Hepatocyte (in vitro differentiated cells): ENCODE measurements around the gene RAMP3. TPM values are rescaled to one million over a fixed set of nuclear protein-coding genes. Genes with fewer than 3 reads are reported as not detected.

Experiments
- DNase-seq: peaks from one replicate; pipeline ENCODE4 v3.0.0-alpha.2; 2016; ENCODE audit warnings: low spot score
- H2AFZ ChIP-seq: fragments of 200-600 bp; sonication (generic); 2 replicates; pipeline ENCODE4 v1.6.0; 2016; ENCODE audit warnings: antibody characterized with exemption, mild to moderate bottlenecking
- H3K27ac ChIP-seq: fragments of 200-600 bp; sonication (generic); 2 replicates; pipeline ENCODE4 v1.5.1; 2016; ENCODE audit warnings: mild to moderate bottlenecking
- H3K27me3 ChIP-seq: fragments of 200-600 bp; sonication (generic); 2 replicates; pipeline ENCODE4 v1.6.1; 2016
- H3K36me3 ChIP-seq: fragments of 200-600 bp; sonication (generic); replicated peaks from 2 replicates; pipeline ENCODE4 v1.5.1; 2016; ENCODE audit warnings: low read depth; ENCODE audit not compliant: insufficient read depth
- H3K4me1 ChIP-seq: fragments of 200-600 bp; sonication (generic); 2 replicates; pipeline ENCODE4 v1.5.1; 2016; ENCODE audit warnings: mild to moderate bottlenecking, moderate library complexity; ENCODE audit not compliant: insufficient read depth
- H3K4me2 ChIP-seq: fragments of 200-600 bp; sonication (generic); 2 replicates; pipeline ENCODE4 v1.6.0; 2016
- H3K4me3 ChIP-seq: fragments of 200-600 bp; sonication (generic); 2 replicates; pipeline ENCODE4 v1.5.1; 2016; ENCODE audit warnings: mild to moderate bottlenecking
- H3K79me2 ChIP-seq: fragments of 200-600 bp; sonication (generic); 2 replicates; pipeline ENCODE4 v1.6.0; 2017; ENCODE audit warnings: mild to moderate bottlenecking
- H3K9me2 ChIP-seq: fragments of 200-600 bp; sonication (generic); replicated peaks from 2 replicates; pipeline ENCODE4 v1.6.0; 2017; ENCODE audit warnings: mild to moderate bottlenecking; ENCODE audit not compliant: insufficient read depth
- H3K9me3 ChIP-seq: fragments of 200-600 bp; sonication (generic); 2 replicates; pipeline ENCODE4 v1.5.1; 2016; ENCODE audit warnings: low read depth, mild to moderate bottlenecking
- H4K20me1 ChIP-seq: fragments of 200-600 bp; sonication (generic); 2 replicates; pipeline ENCODE4 v1.6.0; 2016; ENCODE audit warnings: mild to moderate bottlenecking; ENCODE audit not compliant: insufficient read depth, poor library complexity, severe bottlenecking
- EZH2 ChIP-seq: fragments of 200-600 bp; sonication (generic); IDR thresholded peaks from 2 replicates; pipeline ENCODE4 v1.6.1; 2016; ENCODE audit warnings: antibody characterized with exemption, mild to moderate bottlenecking, borderline replicate concordance
- EZH2phosphoT487 ChIP-seq: fragments of 200-600 bp; sonication (generic); IDR thresholded peaks from one replicate; pipeline ENCODE4 v1.6.1; 2018; ENCODE audit warnings: antibody characterized with exemption, mild to moderate bottlenecking, low read depth, moderate library complexity; ENCODE audit not compliant: unreplicated experiment, severe bottlenecking
- WGBS: methylation state at CpG from one replicate; pipeline ENCODE4 v1.1.6; 2016; ENCODE audit warnings: low lambda C conversion rate; ENCODE audit errors: missing lambda C conversion rate; 5-methylcytosine and 5-hydroxymethylcytosine counted together
- polyA plus RNA-seq: library from polyadenylated mRNA; unstranded; fragments of >200 nt; fragmentation: Nextera tagmentation; extraction: Ambion mirVana; gene quantifications from 2 replicates; pipeline ENCODE4 v1.2.1, GENCODE V29; 2016
- total RNA-seq: library from RNA; depleted of rRNA; stranded (reverse); fragments of >200 nt; gene quantifications from 2 replicates; pipeline ENCODE4 v1.2.3, GENCODE V29; 2014
- TF ChIP-seq, protein P1 (sequence below): fragments of 200-600 bp; sonication (generic); IDR thresholded peaks from 2 replicates; pipeline ENCODE4 v1.5.1; 2016; ENCODE audit warnings: antibody characterized with exemption, mild to moderate bottlenecking; ENCODE audit not compliant: poor library complexity

The RAMP3 gene
- total and polyA plus RNA-seq, 2 experiments from 2014 or later, result not detected

DNA sequence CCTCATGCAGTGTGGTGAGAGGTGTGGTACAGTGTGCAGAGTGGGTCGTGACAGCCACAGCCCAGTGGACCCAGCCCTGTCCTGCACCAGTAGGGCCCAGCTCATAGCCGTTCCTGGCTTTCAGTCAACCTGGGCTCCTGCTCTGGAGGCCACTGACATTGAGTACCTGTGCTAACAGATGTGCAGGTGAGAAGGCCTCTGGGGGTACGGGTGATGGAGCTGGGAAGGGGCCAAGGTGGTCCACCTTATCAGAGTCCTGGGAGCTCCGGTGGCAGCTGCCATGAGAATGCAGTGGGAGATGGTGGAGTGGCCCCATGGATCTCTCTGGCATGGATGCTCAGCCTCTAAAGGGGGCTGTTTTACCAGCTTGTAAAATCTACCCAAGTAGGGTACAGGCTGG lies 40.0 kb upstream of the RAMP3 start:
- Histone ChIP-seq H2AFZ (no peak overlapping the region), H3K27ac (no peak overlapping the region), H3K4me1 (no peaks in the 10 kb centered on the region), H3K27me3 (peaks cover 7% of the 10 kb centered on the region), H3K9me3 (no peaks in the 10 kb centered on the region), H4K20me1 (no peaks in the 10 kb centered on the region), H3K36me3 (no peaks in the 10 kb centered on the region), H3K4me3 (no peak overlapping the region), H3K4me2 (no peak overlapping the region), H3K79me2 (no peaks in the 10 kb centered on the region), H3K9me2 (no peaks in the 10 kb centered on the region)
- TF ChIP-seq, protein P1, sequence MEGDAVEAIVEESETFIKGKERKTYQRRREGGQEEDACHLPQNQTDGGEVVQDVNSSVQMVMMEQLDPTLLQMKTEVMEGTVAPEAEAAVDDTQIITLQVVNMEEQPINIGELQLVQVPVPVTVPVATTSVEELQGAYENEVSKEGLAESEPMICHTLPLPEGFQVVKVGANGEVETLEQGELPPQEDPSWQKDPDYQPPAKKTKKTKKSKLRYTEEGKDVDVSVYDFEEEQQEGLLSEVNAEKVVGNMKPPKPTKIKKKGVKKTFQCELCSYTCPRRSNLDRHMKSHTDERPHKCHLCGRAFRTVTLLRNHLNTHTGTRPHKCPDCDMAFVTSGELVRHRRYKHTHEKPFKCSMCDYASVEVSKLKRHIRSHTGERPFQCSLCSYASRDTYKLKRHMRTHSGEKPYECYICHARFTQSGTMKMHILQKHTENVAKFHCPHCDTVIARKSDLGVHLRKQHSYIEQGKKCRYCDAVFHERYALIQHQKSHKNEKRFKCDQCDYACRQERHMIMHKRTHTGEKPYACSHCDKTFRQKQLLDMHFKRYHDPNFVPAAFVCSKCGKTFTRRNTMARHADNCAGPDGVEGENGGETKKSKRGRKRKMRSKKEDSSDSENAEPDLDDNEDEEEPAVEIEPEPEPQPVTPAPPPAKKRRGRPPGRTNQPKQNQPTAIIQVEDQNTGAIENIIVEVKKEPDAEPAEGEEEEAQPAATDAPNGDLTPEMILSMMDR, result no peak
- TF ChIP-seq EZH2phosphoT487 (no peak), EZH2 (no peak)
- 78% methylated on average over 4 of the region's 4 CpGs for WGBS
- no peak for DNase-seq

DNA sequence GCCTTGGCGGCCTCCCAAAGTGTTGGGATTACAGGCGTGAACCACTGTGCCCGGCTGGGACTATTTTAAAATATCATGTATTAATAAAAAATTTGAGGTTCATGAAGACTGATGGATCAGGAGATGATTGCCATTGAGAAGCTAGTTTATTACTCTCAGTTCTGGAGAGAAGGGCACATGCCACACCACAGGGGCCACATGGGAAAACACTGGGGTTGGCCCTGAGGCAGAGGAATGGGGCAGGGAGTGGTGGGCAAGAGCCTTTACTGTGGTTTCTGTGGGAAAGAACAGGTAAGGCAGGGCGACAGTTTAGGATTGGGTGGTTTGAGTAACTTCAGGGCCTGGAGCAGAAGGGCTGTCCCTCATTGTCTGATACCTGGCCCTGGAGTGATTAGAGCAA lies 39.3 kb upstream of the RAMP3 start:
- Histone ChIP-seq H2AFZ (no peak overlapping the region), H3K9me2 (no peaks in the 10 kb centered on the region), H3K27me3 (peaks cover 7% of the 10 kb centered on the region), H3K36me3 (no peaks in the 10 kb centered on the region), H3K79me2 (no peaks in the 10 kb centered on the region), H3K4me3 (no peak overlapping the region), H3K9me3 (no peaks in the 10 kb centered on the region), H4K20me1 (no peaks in the 10 kb centered on the region), H3K4me2 (no peak overlapping the region), H3K4me1 (no peaks in the 10 kb centered on the region), H3K27ac (no peak overlapping the region)
- TF ChIP-seq, protein P1, result no peak
- TF ChIP-seq EZH2phosphoT487 (no peak), EZH2 (no peak)
- no peak for DNase-seq
- 78% methylated on average over 4 of the region's 4 CpGs for WGBS

DNA sequence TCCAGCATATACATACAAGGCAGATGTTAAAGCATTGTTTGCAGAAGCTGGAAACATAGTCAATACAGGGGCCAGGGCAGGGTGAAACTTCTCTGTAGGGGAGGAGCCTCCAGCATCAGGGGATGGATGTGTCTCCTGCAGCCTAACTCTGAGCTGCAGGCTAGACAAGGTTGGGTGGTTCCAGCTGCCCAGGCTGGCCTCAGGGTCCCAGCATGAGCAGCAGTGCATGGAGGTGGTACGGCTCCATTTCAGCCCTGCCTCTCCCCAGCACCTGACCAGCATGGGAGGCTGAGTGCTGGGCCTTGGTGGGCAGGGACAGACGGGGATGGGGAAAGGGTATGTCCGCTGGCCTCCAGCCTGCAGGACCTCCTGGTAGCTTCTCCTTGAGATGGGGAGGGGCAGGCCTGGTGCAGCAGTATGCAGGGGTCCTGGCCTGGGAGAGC lies 38.7 kb upstream of the RAMP3 start:
- Histone ChIP-seq H3K27me3 (peaks cover 7% of the 10 kb centered on the region), H4K20me1 (no peaks in the 10 kb centered on the region), H3K79me2 (no peaks in the 10 kb centered on the region), H3K9me3 (no peaks in the 10 kb centered on the region), H3K4me1 (no peaks in the 10 kb centered on the region), H3K9me2 (no peaks in the 10 kb centered on the region), H3K27ac (no peak overlapping the region), H3K36me3 (no peaks in the 10 kb centered on the region), H2AFZ (no peak overlapping the region), H3K4me2 (no peak overlapping the region), H3K4me3 (no peak overlapping the region)
- DNase-seq, result no peak
- no peak for TF ChIP-seq EZH2
- TF ChIP-seq, protein P1, result no peak
- no peak for TF ChIP-seq EZH2phosphoT487
- 92% methylated on average over 3 of the region's 3 CpGs for WGBS

DNA sequence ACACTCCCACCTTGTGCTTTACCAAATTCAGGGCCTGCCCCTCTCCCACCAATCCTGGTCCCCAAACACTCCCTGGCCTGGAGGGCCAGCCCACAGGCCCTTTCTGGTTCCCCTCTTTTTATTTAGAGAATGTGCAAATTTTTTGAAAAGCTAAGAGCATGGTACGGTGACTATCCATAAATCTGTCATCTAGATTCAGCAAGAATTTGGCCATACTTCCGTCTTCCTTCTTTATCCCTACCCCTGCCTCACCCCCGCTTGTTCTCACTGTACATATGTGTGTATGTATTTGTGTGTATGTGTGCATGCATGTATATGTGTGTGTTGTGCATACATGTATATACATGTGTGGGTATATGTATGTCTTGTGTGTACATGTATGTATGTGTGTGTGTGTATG lies 38.0 kb upstream of the RAMP3 start:
- H3K9me3 ChIP-seq, result no peaks in the 10 kb centered on the region
- H3K36me3 ChIP-seq, result no peaks in the 10 kb centered on the region
- no peaks in the 10 kb centered on the region for H3K9me2 ChIP-seq
- TF ChIP-seq, protein P1, result no peak
- TF ChIP-seq EZH2phosphoT487, result no peak
- TF ChIP-seq EZH2, result no peak
- no peaks in the 10 kb centered on the region for H4K20me1 ChIP-seq
- no peaks in the 10 kb centered on the region for H3K4me1 ChIP-seq
- 88% methylated on average over 3 of the region's 3 CpGs for WGBS
- peaks cover 7% of the 10 kb centered on the region for H3K27me3 ChIP-seq
- no peak overlapping the region for H3K4me2 ChIP-seq
- H3K27ac ChIP-seq, result no peak overlapping the region
- no peak overlapping the region for H2AFZ ChIP-seq
- H3K4me3 ChIP-seq, result no peak overlapping the region
- DNase-seq, result no peak
- no peaks in the 10 kb centered on the region for H3K79me2 ChIP-seq
